Measurements from ENCODE around the gene MPRIP.
"Not testable (repeated sequence)": the region's sequence is repeated elsewhere in the genome, so short reads cannot be mapped to it uniquely, and the experiment has no call there.

MPRIP gene

GRCh38 chr17:17013828-17014747 lies 28.2 kb upstream of the MPRIP start:
- DNase-seq = not testable (repeated sequence)

- not testable (repeated sequence) for DNase-seq
Observed at GRCh38 chr17:17014748-17015124, 27.5 kb upstream of the MPRIP start.

GRCh38 chr17:17015230-17015629 lies 27.0 kb upstream of the MPRIP start:
- no peak for DNase-seq

GRCh38 chr17:17016199-17017197 lies 25.8 kb upstream of the MPRIP start:
- DNase-seq = not testable (repeated sequence)

GRCh38 chr17:17017343-17018014 lies 24.8 kb upstream of the MPRIP start:
- no peak for DNase-seq

- DNase-seq = no peak
Observed at GRCh38 chr17:17018021-17018441, 24.2 kb upstream of the MPRIP start.

GRCh38 chr17:17018612-17019429 lies 23.4 kb upstream of the MPRIP start:
- no peak for DNase-seq

GRCh38 chr17:17019430-17019762 lies 22.9 kb upstream of the MPRIP start:
- DNase-seq = no peak

- no peak for DNase-seq
Observed at GRCh38 chr17:17019891-17020456, 22.3 kb upstream of the MPRIP start.

GRCh38 chr17:17020821-17021193 lies 21.4 kb upstream of the MPRIP start:
- DNase-seq = no peak

- no peak for DNase-seq
Observed at GRCh38 chr17:17021194-17021863, 20.9 kb upstream of the MPRIP start.

GRCh38 chr17:17022011-17022410 lies 20.2 kb upstream of the MPRIP start:
- no peak for DNase-seq

- no peak for DNase-seq
Observed at GRCh38 chr17:17022456-17022855, 19.8 kb upstream of the MPRIP start.

GRCh38 chr17:17024778-17025300 lies 17.4 kb upstream of the MPRIP start:
- DNase-seq = no peak

- no peak for DNase-seq
Observed at GRCh38 chr17:17025621-17026020, 16.6 kb upstream of the MPRIP start.

- DNase-seq = no peak
Observed at GRCh38 chr17:17026163-17026562, 16.1 kb upstream of the MPRIP start.

- DNase-seq = no peak
Observed at GRCh38 chr17:17027442-17028058, 14.7 kb upstream of the MPRIP start.

GRCh38 chr17:17028059-17028877 lies 14.0 kb upstream of the MPRIP start:
- DNase-seq = no peak

- no peak for DNase-seq
Observed at GRCh38 chr17:17028878-17029535, 13.2 kb upstream of the MPRIP start.

Measured in activated CD4-positive, alpha-beta T cell treated with anti-CD3 and anti-CD28 coated beads, Interleukin-2, amount 50 U/mL, for 48 hours (primary cell).